GM12875 (cell line): Measurements from ENCODE around the gene CARNS1.

ENCODE experiments used
- H3K4me3 ChIP-seq: one replicate; pipeline ENCODE4 v1.5.1; 2011; ENCODE audit warnings: low read depth, low read length, control low read depth
- CTCF ChIP-seq: IDR thresholded peaks from 2 replicates; pipeline ENCODE4 v1.5.1; 2011; ENCODE audit warnings: low read depth, mild to moderate bottlenecking, control low read depth, inconsistent platforms, low read length, moderate library complexity, borderline replicate concordance; ENCODE audit not compliant: insufficient read depth

CARNS1 gene

GRCh38 chr11:67393990-67394389 is 21.5 kb upstream of the CARNS1 start:
- no peak overlapping the region for H3K4me3 ChIP-seq
- no peak for TF ChIP-seq CTCF

- TF ChIP-seq CTCF = no peak
Observed at GRCh38 chr11:67395555-67396258, 19.8 kb upstream of the CARNS1 start.

DNA sequence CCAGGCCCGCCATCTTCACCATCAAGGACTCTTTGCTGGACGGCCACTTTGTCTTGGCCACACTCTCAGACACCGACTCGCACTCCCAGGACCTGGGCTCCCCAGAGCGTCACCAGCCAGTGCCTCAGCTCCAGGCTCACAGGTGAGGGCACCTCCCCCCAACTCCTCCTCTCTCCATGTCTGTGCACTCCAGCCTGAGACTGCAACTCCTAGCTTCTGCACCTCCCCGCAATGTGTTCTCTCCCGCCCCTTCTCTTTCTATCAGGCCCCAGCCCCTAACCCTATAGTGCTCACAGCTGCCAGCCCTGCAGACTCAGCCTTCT is 19.3 kb upstream of the CARNS1 start:
- TF ChIP-seq CTCF = no peak
- no peak overlapping the region for H3K4me3 ChIP-seq

More at GRCh38 chr11:67395555-67396258, 19.8 kb upstream of the CARNS1 start:
- H3K4me3 ChIP-seq = no peak overlapping the region

DNA sequence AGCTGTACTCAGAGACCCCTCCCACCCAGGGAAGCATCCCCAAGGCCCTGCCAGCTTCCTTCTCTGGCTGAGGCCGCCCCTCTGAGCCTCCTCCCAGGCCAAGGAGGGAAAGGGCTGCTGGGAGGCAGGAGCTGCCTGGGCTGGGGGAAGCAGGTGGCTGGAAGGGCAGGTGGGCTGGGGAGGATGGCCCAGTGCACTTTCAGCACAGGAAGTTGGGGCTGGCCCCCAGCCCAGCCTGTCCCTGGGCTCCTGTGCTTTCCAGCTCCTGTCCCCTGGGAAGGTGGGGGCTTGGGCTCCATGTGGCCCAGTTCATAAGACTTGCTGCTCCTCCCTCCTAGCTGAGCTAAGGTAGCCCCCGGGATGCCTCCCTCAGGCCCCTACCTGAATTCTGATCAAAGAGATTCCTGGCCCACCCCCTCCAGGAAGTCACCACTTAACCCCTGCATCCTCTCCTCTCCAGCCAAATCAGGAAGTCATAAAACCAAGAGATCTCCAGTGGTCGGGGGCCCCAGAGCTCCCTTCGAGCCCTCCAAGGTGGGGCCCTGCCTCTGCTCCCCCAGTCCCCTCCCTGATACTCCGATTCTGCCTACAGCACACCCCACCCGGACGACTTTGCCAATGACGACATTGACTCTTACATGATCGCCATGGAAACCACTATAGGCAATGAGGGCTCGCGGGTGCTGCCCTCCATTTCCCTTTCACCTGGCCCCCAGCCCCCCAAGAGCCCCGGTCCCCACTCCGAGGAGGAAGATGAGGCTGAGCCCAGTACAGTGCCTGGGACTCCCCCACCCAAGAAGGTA is 18.7 kb upstream of the CARNS1 start:
- no peak for TF ChIP-seq CTCF
- H3K4me3 ChIP-seq = no peak overlapping the region

- TF ChIP-seq CTCF = no peak
Observed at GRCh38 chr11:67397536-67397935, 17.9 kb upstream of the CARNS1 start.

DNA sequence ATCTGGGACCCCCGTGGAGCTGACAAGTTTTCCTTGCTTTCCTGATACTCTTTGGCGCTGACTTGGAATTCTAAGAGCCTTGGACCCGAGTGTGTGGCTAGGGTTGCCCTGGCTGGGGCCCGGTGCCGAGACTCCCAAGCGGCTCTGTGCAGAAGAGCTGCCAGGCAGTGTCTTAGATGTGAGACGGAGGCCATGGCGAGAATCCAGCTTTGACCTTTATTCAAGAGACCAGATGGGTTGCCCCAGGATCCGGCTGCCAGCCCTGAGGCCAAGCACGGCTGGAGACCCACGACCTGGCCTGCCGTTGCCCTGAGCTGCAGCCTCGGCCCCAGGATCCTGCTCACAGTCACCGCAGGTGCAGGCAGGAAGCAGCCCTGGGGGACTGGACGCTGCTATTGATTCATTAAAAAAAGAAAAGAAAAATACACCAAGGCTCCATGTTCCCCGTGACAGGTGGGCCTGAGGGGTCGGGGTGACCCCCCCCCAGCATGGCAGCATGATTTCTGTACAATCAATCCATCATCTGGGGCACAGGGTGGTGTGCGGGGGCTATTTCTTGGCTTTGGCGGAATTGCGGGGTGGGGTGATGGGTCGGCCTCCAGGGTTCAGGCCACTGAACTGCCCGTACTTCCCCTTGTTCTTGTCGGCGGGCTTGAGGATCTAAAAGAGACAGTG is 17.4 kb upstream of the CARNS1 start:
- no peak overlapping the region for H3K4me3 ChIP-seq
- TF ChIP-seq CTCF = no peak

More at GRCh38 chr11:67397536-67397935, 17.9 kb upstream of the CARNS1 start:
- H3K4me3 ChIP-seq = no peak overlapping the region
